PC-3 (cell line): ENCODE results near the gene CFAP65. TPM values are rescaled to one million over a fixed set of nuclear protein-coding genes. Genes with fewer than 3 reads are reported as not detected.

Source experiments
- ATAC-seq: fragments of 200-7000 bp; cut with Tn5 transposase; 2 replicates; pipeline ENCODE4 v1.9.1; 2020; ENCODE audit warnings: mild to moderate bottlenecking, moderate library complexity
- BruUV-seq: library from RNA; stranded (reverse); fragments of 400-500 nt; replicated peaks from 2 replicates; lab custom pipeline; 2021; lab: Mats Ljungman, UMichigan
- CTCF ChIA-PET: fragments of 300-600 bp; sonication (Branson Sonifier 250); formaldehyde crosslinking; loops from one replicate; lab custom pipeline; 2022; ENCODE audit warnings: antibody characterized with exemption; lab: Charles Lee
- POLR2A ChIA-PET: fragments of 300-600 bp; sonication (Branson Sonifier 250); formaldehyde crosslinking; loops from one replicate; lab custom pipeline; 2022; ENCODE audit warnings: antibody characterized with exemption; ENCODE audit not compliant: unreplicated experiment; lab: Charles Lee
- DNase-seq: peaks from one replicate; pipeline ENCODE4 v3.0.0-alpha.2; 2015
- H2AFZ ChIP-seq: fragments of 300-600 bp; sonication (generic); 2 replicates; pipeline ENCODE4 v1.6.0; 2016; ENCODE audit warnings: antibody characterized with exemption, low read length
- H3F3A ChIP-seq: fragments of 300-600 bp; sonication (generic); one replicate; pipeline ENCODE4 v1.6.0; 2017; ENCODE audit warnings: antibody characterized with exemption, low read length, control low read depth, mild to moderate bottlenecking; ENCODE audit not compliant: unreplicated experiment
- H3K27ac ChIP-seq: fragments of 300-600 bp; sonication (generic); 2 replicates; pipeline ENCODE4 v1.5.1; 2016; ENCODE audit warnings: mild to moderate bottlenecking, low read length
- H3K27me3 ChIP-seq: fragments of 300-600 bp; sonication (generic); 2 replicates; pipeline ENCODE4 v1.6.1; 2016; ENCODE audit warnings: low read length, mixed read lengths
- H3K36me3 ChIP-seq: fragments of 300-600 bp; sonication (generic); 2 replicates; pipeline ENCODE4 v1.6.1; 2016; ENCODE audit warnings: low read depth, mixed run types, low read length, mixed read lengths
- H3K4me1 ChIP-seq: fragments of 300-600 bp; sonication (generic); 2 replicates; pipeline ENCODE4 v1.5.1; 2016; ENCODE audit warnings: low read length; ENCODE audit not compliant: insufficient read depth
- H3K4me2 ChIP-seq: fragments of 300-600 bp; sonication (generic); 2 replicates; pipeline ENCODE4 v1.6.0; 2016; ENCODE audit warnings: low read length
- H3K4me3 ChIP-seq: fragments of 300-600 bp; sonication (generic); 2 replicates; pipeline ENCODE4 v1.5.1; 2016; ENCODE audit warnings: mild to moderate bottlenecking, low read length, mixed read lengths
- H3K79me2 ChIP-seq: fragments of 300-600 bp; sonication (generic); 2 replicates; pipeline ENCODE4 v1.6.1; 2017; ENCODE audit warnings: low read length, mixed read lengths
- H3K9ac ChIP-seq: fragments of 300-600 bp; sonication (generic); 2 replicates; pipeline ENCODE4 v1.6.0; 2016; ENCODE audit warnings: mild to moderate bottlenecking, low read length
- H3K9me2 ChIP-seq: fragments of 300-600 bp; sonication (generic); replicated peaks from 2 replicates; pipeline ENCODE4 v1.6.1; 2016; ENCODE audit warnings: mixed run types, low read length, mixed read lengths
- H3K9me3 ChIP-seq: fragments of 300-600 bp; sonication (generic); 2 replicates; pipeline ENCODE4 v1.6.1; 2016; ENCODE audit warnings: low read length, mixed read lengths
- H4K20me1 ChIP-seq: fragments of 300-600 bp; sonication (generic); 2 replicates; pipeline ENCODE4 v1.6.1; 2016; ENCODE audit warnings: low read length, mixed read lengths
- EZH2 ChIP-seq: fragments of 300-600 bp; sonication (generic); IDR thresholded peaks from one replicate; pipeline ENCODE4 v1.6.1; 2017; ENCODE audit warnings: antibody characterized with exemption, mild to moderate bottlenecking, low read length; ENCODE audit not compliant: unreplicated experiment
- EZH2phosphoT487 ChIP-seq: fragments of 300-600 bp; sonication (generic); IDR thresholded peaks from 2 replicates; pipeline ENCODE4 v1.6.1; 2018; ENCODE audit warnings: mild to moderate bottlenecking, antibody characterized with exemption, low read length, borderline replicate concordance
- intact Hi-C: fragments of 100-400 bp; cut with micrococcal nuclease; formaldehyde crosslinking; loops from 2 replicates; pipeline ENCODE4 v1.9.0; 2023
- total RNA-seq: library from RNA; depleted of rRNA; stranded (reverse); fragments of >200 nt; gene quantifications from 2 replicates; pipeline ENCODE4 v1.2.3, GENCODE V29; 2014
- TF ChIP-seq, protein P1 (sequence below): fragments of 300-600 bp; sonication (generic); conservative IDR thresholded peaks from 2 replicates; pipeline ENCODE4 v1.5.1; 2017; ENCODE audit warnings: antibody characterized with exemption, low read depth, mild to moderate bottlenecking, low read length

CFAP65 gene
- total RNA-seq, 1 experiment from 2014 or later, result 0.18 TPM

DNA sequence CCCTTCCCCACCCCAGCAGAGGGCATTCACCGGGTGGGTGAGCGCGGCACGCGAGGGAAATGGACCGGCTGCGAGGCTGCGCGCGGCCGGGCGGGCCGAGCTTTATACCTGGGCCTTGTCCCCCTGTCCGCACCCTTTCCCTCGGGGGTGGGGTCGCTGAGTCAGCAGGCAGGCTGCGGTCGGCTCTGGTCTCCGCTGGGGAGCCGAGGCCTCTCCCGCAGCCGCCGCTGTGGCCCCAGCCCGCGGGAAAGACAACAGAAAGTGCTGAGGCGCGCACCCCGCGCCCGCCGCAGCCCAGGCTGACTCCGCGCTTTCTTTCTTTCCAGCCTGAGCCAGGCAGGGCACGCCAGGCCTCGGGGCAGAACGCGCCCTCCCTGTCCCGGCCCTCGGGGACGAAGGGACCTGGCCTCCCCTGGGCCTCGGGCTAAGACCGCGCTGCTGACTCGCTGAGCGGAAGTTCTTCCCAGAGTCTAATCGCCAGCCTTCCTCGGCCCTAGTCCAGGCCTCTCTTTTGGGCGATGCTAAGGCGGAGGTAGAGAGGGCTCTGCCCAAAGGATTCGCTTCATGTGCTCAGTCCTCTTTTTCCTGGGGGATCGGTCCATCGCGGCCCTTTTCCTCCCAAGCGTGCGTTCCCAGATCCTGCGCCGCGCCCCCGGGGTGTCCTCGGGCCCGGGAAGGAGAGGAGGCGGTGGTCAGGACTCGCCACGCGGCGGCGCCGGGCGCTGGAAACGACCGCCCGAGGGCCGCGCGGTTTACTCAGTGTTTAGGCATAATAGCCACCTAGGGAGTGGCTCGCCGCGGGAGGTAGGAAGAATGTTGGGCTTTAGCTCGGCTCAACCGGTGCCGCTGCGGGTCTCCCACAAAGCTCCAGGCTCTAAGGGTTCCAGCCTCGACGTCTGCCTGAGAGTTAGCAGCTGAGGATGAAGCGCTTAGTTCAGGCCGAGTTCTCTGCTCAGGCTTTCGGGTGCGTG is 47.7 kb downstream of the CFAP65 start, which contains the start of gene CRYBA2:
Gene CRYBA2 (minus strand): TSS at position 78 of the 971 bp plus-strand sequence. CDS start 246 bp downstream, outside the sequence.
- peak; percentile 33 for ATAC-seq
- H3K36me3 ChIP-seq, result no peaks in the 10 kb centered on the region
- 0 out of 2 replicates have a peak, but pooled peaks cover 4% of the 10 kb centered on the region for H3K27me3 ChIP-seq
- ChIA-PET CTCF (interaction anchor here (0.6 kb wide), 2 partner anchors 9 to 67 kb away, joined by 3 read pairs; partner anchors contain the start of gene IHH), POLR2A (interaction anchor here (0.7 kb wide), 1 partner anchor 502 kb away, joined by 4 read pairs; no protein-coding TSS in a partner anchor)
- H3K9me2 ChIP-seq, result no peaks in the 10 kb centered on the region
- no peak within 1 kb of the TSS for H3K27ac ChIP-seq
- H3K4me3 ChIP-seq, result peak within 1 kb of the TSS; percentile 59
- peak within 1 kb of the TSS; percentile 81 for H2AFZ ChIP-seq
- H4K20me1 ChIP-seq, result no peaks in the 10 kb centered on the region
- H3K9me3 ChIP-seq, result no peaks in the 10 kb centered on the region
- peak; percentile 61 for DNase-seq
- peak within 1 kb of the TSS; percentile 91 for H3K4me2 ChIP-seq
- TF ChIP-seq EZH2phosphoT487 (0 out of 2 replicates have a peak, but pooled peaks have one; percentile 10), EZH2 (no peak)
- TF ChIP-seq, protein P1, sequence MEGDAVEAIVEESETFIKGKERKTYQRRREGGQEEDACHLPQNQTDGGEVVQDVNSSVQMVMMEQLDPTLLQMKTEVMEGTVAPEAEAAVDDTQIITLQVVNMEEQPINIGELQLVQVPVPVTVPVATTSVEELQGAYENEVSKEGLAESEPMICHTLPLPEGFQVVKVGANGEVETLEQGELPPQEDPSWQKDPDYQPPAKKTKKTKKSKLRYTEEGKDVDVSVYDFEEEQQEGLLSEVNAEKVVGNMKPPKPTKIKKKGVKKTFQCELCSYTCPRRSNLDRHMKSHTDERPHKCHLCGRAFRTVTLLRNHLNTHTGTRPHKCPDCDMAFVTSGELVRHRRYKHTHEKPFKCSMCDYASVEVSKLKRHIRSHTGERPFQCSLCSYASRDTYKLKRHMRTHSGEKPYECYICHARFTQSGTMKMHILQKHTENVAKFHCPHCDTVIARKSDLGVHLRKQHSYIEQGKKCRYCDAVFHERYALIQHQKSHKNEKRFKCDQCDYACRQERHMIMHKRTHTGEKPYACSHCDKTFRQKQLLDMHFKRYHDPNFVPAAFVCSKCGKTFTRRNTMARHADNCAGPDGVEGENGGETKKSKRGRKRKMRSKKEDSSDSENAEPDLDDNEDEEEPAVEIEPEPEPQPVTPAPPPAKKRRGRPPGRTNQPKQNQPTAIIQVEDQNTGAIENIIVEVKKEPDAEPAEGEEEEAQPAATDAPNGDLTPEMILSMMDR, result peak; percentile 42
- H3K79me2 ChIP-seq, result no peaks in the 10 kb centered on the region
- BruUV-seq, result no TSS peak
- peak within 1 kb of the TSS; percentile 57 for H3K9ac ChIP-seq
- intact Hi-C loops, result no loop called here
- H3F3A ChIP-seq, result no peaks in the 10 kb centered on the region
- peaks cover 26% of the 10 kb centered on the region for H3K4me1 ChIP-seq

- no peaks in the 10 kb centered on the region for H3K79me2 ChIP-seq
- ChIA-PET POLR2A (no interaction called here), CTCF (no interaction called here)
- peak overlapping the region; percentile 59 for H3K4me3 ChIP-seq
- DNase-seq, result peak; percentile 30
- no peaks in the 10 kb centered on the region for H3K9me3 ChIP-seq
- 0 out of 2 replicates have a peak, but pooled peaks cover 4% of the 10 kb centered on the region for H3K27me3 ChIP-seq
- no peaks in the 10 kb centered on the region for H3F3A ChIP-seq
- 0 out of 2 replicates have a peak, but pooled peaks have one; percentile 36 for TF ChIP-seq EZH2phosphoT487
- TF ChIP-seq EZH2, result no peak
- TF ChIP-seq, protein P1, result no peak
- H2AFZ ChIP-seq, result peak overlapping the region; percentile 81
- no peaks in the 10 kb centered on the region for H4K20me1 ChIP-seq
- no TSS peak for BruUV-seq
- H3K27ac ChIP-seq, result no peak overlapping the region
- ATAC-seq, result peak; percentile 31
- H3K4me1 ChIP-seq, result peaks cover 26% of the 10 kb centered on the region
- H3K9me2 ChIP-seq, result no peaks in the 10 kb centered on the region
- H3K9ac ChIP-seq, result peak overlapping the region; percentile 57; the same call in 1 of the 2 replicates
- intact Hi-C loops, result no loop called here
- peak overlapping the region; percentile 91 for H3K4me2 ChIP-seq
- no peaks in the 10 kb centered on the region for H3K36me3 ChIP-seq
Measured at GRCh38 chr2:218992703-218993344, 48.5 kb downstream of the CFAP65 start.
